Fibroblast of upper back skin (primary cell): ENCODE data around the gene TNS3.
"Not testable (repeated sequence)": the region's sequence is repeated elsewhere in the genome, so short reads cannot be mapped to it uniquely, and the experiment has no call there.

ENCODE experiments used
- DNase-seq: peaks from one replicate; pipeline ENCODE4 v3.0.0-alpha.2; 2013

The TNS3 gene

DNA sequence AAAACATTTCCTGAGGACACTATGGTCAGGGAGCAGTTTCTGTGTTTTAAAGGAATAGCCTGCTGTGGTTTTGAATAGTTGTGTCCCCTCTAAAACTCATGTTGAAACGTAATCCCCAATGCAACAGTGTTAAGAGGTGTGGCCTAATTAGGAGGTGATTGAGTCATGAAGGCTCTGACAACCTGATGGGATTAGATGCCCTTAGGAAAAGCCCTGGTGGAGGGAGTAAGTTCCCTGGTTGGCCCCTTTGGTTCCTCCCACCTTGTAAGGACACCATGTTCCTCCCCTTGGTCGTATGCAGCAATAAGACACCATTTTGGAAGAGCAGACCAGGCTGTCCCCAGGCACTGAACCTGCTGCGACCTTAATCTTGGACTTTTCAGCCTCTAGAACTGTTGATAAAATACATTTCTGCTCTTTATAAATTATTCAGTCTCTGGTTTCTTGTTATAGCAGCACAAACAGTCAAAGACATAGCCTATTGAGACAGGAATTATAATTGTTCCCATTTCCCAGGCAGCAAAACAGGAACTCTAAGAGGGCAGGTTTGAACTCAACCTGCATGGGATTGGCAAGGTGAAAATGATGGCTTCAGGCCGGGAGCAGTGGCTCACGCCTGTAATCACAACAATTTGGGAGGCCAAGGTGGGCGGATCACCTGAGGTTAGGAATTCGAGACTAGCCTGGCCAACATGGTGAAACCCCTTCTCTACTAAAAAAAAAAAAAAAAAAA lies 20.5 kb upstream of the TNS3 start:
- no peak for DNase-seq

- DNase-seq: no peak
These were observed 20.0 kb upstream of the TNS3 start for GRCh38 chr7:47601881-47602249.

GRCh38 chr7:47601119-47601880 lies 19.4 kb upstream of the TNS3 start:
- DNase-seq: peak; percentile 93

DNA sequence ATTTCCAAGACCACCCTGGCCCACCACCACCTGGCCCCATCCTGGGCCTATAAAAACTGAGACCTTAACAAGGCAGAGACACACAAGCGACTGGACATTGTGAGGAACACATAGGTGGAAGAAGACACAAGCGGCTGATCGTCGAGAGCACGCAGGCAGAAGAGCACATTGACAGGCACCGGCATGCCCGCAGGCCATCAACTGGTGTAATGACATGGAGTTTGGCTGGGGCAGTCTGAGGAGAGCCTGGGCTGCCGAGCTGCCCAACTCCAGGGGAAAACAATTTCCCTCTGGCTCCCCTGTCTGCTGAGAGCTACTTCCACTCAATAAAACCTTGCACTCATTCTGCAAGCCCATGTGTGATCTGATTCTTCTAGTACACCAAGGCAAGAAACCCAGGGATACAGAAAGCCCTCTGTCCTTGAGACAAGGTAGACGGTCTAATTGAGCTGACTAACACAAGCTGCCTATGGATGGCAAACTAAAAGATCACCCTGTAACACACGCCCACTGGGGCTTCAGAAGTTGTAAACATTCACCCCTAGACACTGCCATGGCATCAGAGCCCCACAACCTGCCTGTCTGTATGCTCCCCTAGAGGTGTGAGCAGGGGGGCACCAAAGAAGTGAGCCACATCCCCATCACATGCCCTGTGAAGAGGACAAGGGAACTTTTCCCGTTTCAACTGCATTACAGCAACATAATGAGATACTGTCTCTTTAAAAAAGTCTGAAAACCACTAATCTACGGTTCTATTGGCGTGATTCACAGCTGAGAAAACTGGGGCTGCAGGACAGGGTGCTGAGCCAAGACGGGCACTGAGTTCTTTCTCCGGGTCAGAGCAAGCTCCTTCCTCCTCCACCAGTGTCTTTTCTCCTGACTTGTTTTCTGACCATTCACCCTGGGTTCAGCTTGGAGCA lies 18.5 kb upstream of the TNS3 start:
- peak; percentile 75 for DNase-seq

GRCh38 chr7:47597379-47597778 lies 15.5 kb upstream of the TNS3 start:
- no peak for DNase-seq

GRCh38 chr7:47596502-47597202 lies 14.7 kb upstream of the TNS3 start:
- DNase-seq: no peak

GRCh38 chr7:47594406-47594805 lies 12.5 kb upstream of the TNS3 start:
- DNase-seq: no peak

GRCh38 chr7:47591655-47592572 lies 10.0 kb upstream of the TNS3 start:
- DNase-seq: peak; percentile 74

DNA sequence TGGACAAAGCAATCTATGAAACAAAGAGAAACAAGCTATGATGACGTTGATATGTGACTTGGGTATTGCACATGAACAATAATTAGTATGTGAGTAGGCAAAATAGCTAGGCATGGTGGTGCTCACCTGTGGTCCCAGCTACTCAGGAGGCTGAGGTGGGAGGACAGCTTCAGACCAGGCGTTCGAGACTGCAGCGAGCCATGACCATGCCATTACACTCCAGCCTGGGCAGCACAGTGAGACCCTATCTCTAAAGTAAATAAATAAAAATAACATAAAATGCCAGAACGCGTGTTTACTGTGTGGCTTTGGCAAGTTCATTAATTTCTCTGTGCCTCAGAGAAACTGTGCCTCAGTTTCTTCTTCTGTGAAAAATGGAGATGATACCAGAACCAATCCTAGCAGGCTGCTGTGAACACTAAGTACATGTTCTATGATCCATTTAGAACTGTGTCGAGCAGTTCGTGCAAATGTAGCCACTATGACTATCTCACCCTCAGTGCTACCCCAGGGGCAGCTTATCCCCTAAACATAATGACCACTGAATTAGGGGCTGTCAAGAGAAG lies 9.3 kb upstream of the TNS3 start:
- no peak for DNase-seq

DNA sequence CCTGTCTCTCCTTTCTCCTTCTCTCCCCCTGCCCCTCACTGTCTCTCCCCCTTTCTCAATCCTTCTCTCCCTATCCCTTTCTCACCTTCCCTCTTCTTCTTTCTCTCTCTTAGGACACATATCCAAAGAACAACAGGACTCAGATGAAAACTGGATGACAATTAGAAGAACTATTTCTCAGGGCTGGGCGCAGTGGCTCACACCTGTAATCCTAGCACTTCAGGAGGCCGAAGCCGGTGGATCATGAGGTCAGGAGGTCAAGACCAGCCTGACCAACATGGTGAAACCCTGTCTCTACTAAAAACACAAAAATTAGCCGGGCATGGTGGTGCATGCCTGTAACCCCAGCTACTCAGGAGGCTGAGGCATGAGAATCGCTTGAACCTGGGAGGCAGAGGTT lies 8.3 kb upstream of the TNS3 start:
- not testable (repeated sequence) for DNase-seq

DNA sequence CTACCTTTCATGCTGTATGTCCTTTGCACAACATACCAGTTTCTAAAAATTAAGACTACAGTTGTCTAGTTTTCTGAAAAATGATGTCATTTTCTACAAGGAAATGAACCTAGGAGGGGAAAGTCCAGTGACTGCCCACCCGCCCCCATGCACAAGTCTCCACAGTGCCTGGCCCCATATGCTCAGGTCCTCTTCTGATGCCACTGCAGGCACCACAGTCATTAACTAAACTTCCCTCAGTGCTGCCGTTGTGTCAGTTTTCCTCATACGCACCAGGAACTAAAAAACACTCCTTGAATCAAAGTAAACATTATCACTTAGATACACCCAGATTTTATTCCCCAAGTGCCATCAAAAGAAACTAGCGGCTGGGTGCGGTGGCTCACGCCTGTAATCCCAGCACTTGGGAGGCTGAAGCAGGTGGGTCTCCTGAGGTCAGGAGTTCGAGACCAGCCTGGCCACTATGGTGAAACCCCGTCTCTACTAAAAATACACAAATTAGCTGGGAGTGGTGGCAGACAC lies 6.9 kb upstream of the TNS3 start:
- no peak for DNase-seq

- DNase-seq: no peak
These were observed 6.1 kb upstream of the TNS3 start for GRCh38 chr7:47587976-47588375.

DNA sequence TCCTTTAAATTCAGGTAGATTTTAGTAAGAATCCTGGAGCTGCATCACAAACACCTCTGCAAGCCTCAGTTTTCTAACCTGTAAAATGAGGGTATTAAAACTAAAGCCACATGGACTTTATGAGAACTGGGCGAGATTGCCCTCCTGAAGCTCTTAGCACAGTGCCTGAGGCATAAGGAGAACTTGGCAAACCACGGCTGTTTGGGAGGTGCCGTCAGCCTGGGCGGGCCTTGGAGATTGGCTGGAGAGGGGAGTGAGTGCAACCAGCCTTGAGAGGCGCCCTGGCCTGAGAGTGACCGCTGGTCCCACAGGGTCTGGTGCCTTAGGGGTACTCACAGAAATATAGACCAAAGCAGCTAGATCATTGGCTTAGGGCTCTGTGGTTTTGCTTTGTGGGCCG lies 5.4 kb upstream of the TNS3 start:
- no peak for DNase-seq

GRCh38 chr7:47586925-47587324 lies 5.0 kb upstream of the TNS3 start:
- no peak for DNase-seq

DNA sequence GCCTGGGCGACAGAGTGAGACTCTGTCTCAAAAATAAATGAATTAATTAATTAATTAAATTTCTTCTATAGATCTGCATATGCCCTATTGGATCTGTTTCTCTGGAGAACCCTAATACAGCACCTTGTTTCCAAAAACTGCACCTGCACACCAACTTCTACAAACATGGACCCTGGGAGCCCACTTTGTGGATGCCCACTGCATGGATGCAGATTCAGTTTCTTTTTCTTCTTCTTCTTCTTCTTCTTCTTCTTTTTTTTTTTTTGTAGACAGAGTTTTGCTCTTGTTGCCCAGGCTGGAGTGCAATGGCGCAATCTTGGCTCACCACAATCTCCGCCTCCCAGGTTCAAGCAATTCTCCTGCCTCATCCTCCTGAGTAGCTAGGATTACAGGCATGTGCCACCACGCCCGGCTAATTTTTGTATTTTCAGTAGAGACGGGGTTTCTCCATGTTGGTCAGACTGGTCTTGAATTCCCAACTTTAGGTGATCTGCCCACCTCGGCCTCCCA lies 4.3 kb upstream of the TNS3 start:
- DNase-seq: not testable (repeated sequence)

DNA sequence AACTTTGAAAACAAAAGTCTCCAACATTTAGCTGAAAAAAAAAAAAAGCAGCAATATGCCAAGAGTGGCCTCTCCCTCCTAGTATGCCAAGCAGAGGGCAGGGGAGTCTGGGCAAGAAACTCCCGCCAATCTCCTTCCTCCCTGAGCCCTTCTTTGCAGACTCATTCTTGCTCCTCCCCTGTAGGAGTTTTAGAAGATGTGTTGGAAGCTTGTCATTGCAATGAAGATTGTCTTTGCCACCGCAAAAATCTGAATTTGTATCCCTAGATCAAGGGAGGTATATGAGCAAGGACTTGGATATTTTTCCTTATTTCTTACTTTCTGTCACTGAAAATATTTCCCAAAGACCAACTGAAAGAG lies 2.6 kb upstream of the TNS3 start:
- no peak for DNase-seq

DNA sequence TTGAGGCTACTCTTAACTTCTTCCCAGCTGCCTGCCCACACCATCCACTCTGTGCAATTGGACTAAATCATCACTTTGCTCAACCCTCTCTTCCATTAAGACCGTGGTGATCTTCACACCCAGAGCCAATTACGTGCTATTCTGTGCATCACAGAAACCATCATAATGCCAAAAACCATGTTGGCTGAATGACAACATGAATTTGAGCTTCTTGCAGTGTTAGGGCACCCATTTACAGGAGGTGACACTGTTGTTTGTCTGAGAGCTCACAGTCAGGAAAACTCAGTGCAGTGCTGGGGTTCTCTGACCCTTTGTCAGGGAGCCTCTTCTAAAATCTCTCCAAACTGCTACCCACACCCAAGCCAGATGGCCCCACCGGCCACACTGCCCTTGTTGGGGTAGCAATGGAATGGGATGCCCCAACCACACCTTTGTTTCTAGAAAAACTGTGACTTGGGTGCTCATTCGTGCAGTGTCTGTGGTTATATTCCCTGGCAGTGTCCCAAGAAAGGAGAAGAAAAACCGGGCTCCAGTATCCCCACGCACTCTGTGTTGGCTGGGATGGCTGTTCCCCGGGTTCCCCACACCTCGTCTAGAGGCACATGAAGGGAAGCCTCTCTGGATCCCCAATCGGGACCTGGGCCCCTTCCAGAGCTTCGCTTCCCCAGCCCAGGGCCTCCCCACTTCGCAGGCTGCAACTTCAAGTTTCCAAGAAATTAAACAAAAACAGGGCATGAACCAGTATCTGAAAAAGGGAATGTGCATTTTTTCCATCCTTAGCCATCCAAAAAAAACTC lies 2.0 kb upstream of the TNS3 start:
- no peak for DNase-seq

DNA sequence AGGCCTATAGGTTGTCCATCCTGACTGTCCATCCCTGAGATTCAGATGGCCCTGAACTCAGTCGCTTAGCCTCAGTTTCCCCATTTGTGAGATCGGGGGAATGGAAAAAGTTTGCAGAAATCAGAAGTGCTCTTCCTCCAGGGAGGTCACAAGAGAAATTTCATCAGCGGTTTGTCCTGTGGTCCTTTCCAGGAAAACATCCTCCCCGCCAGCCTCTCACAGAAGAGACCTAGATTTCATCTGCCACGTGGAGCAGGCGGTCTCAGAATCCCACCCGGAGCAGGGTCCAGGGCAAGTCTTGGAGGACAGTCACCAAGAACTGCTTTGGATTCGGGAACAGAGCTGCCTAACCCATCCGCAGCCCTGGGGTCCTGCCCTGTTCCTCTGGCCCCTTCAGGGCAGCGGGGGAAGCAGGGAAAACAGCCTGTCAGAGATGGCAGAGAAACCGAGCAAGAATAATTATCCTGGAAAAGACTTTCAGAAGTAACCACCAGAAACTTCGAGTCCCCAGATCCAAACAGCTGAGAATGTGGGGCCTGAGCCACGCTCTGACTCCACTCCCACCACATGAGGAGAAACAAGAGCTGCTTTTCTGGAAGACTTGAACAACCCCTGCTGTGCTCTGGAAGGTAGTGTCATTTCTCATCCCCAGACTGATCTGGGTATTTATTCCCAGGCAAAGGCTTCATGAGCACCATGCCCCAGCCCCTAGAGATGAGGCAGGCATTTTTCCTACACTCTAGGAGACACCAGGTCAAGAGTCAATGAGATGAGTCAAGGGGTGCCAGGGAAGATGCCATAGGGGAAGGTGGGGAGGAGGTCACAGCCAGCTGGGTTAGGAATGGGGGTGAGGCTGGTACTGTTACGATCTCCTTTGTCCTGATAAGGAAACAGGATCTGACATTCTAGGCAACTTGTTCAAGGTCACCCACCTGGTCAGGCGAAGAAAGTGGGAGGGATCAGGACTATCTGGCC lies 1.1 kb upstream of the TNS3 start:
- peak; percentile 78 for DNase-seq

- no peak for DNase-seq
These were observed 490 bp downstream of the TNS3 start for GRCh38 chr7:47581438-47581803.
